Ascending aorta (tissue), 2 donors: Measurements from ENCODE around the gene CYS1. TPM values are rescaled to one million over a fixed set of nuclear protein-coding genes. Genes with fewer than 3 reads are reported as not detected.

Source experiments
- DNase-seq, 2 donors: peaks; one replicate each; pipeline ENCODE4 v3.0.0-alpha.2; 2019; ENCODE audit warnings: low spot score in 2 of 2
- H3K27ac ChIP-seq, 2 donors: fragments of 200-600 bp; sonication (generic); one replicate each; pipeline ENCODE4 v1.5.1; 2016 to 2017; ENCODE audit warnings: mild to moderate bottlenecking in 1 of 2
- H3K27me3 ChIP-seq: fragments of 200-600 bp; sonication (generic); one replicate; pipeline ENCODE4 v1.5.1; 2017
- H3K36me3 ChIP-seq, 2 donors: fragments of 200-600 bp; sonication (generic); one replicate each; pipeline ENCODE4 v1.5.1; 2016
- H3K4me1 ChIP-seq, 2 donors: fragments of 200-600 bp; sonication (generic); one replicate each; pipeline ENCODE4 v1.5.1; 2016 to 2017; ENCODE audit warnings: mild to moderate bottlenecking in 1 of 2
- H3K4me3 ChIP-seq, 2 donors: fragments of 200-600 bp; sonication (generic); one replicate each; pipeline ENCODE4 v1.5.1; 2016 to 2017; ENCODE audit warnings: mild to moderate bottlenecking in 1 of 2
- H3K9me3 ChIP-seq, 2 donors: fragments of 200-600 bp; sonication (generic); one replicate each; pipeline ENCODE4 v1.5.1; 2016
- intact Hi-C: fragments of 100-400 bp; cut with DNase I; formaldehyde crosslinking; loops from one replicate; pipeline ENCODE4 v1.15.1; 2023
- total RNA-seq: library from RNA; depleted of rRNA; stranded (reverse); fragments of >200 nt; gene quantifications from one replicate; pipeline ENCODE4 v1.1.0, GENCODE V29; 2016
- TF ChIP-seq, protein P1 (sequence below), 3 experiments: fragments of 200-600 bp in 2 of 3; fragments of 450-650 bp in 1 of 3; sonication (generic) in 2 of 3; IDR thresholded peaks; one replicate each; pipeline ENCODE4 v1.5.1; 2016 to 2019; ENCODE audit warnings: antibody characterized with exemption in 3 of 3, mild to moderate bottlenecking in 1 of 3, moderate library complexity in 1 of 3

CYS1 gene
- total RNA-seq, 1 donor from 2014 or later, result 13.8 TPM

DNA sequence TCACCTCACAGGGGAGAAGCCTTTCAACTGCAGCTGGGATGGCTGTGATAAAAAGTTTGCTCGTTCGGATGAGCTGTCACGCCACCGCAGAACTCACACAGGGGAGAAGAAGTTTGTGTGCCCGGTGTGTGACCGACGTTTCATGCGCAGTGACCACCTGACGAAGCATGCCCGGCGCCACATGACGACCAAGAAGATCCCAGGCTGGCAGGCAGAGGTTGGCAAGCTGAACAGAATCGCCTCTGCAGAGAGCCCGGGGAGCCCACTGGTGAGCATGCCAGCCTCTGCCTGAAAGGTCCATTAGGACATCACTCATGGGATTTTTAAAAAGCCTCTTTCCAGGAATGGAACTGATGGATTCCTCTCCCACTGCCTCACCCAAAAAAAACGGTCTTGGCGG, 28.0 kb downstream of the CYS1 start:
- Histone ChIP-seq H3K27ac (no peak overlapping the region), H3K36me3 (peaks cover 27 to 65% of the 10 kb centered on the region in 2 donors), H3K27me3 (no peaks in the 10 kb centered on the region), H3K4me3 (no peak overlapping the region), H3K9me3 (no peaks in the 10 kb centered on the region), H3K4me1 (peaks cover 0 to 14% of the 10 kb centered on the region in 2 donors)
- intact Hi-C loops, result no loop called here
- no peak for DNase-seq
- TF ChIP-seq, protein P1, sequence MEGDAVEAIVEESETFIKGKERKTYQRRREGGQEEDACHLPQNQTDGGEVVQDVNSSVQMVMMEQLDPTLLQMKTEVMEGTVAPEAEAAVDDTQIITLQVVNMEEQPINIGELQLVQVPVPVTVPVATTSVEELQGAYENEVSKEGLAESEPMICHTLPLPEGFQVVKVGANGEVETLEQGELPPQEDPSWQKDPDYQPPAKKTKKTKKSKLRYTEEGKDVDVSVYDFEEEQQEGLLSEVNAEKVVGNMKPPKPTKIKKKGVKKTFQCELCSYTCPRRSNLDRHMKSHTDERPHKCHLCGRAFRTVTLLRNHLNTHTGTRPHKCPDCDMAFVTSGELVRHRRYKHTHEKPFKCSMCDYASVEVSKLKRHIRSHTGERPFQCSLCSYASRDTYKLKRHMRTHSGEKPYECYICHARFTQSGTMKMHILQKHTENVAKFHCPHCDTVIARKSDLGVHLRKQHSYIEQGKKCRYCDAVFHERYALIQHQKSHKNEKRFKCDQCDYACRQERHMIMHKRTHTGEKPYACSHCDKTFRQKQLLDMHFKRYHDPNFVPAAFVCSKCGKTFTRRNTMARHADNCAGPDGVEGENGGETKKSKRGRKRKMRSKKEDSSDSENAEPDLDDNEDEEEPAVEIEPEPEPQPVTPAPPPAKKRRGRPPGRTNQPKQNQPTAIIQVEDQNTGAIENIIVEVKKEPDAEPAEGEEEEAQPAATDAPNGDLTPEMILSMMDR (IDR thresholded peaks at IDR 0.05), result no peak

DNA sequence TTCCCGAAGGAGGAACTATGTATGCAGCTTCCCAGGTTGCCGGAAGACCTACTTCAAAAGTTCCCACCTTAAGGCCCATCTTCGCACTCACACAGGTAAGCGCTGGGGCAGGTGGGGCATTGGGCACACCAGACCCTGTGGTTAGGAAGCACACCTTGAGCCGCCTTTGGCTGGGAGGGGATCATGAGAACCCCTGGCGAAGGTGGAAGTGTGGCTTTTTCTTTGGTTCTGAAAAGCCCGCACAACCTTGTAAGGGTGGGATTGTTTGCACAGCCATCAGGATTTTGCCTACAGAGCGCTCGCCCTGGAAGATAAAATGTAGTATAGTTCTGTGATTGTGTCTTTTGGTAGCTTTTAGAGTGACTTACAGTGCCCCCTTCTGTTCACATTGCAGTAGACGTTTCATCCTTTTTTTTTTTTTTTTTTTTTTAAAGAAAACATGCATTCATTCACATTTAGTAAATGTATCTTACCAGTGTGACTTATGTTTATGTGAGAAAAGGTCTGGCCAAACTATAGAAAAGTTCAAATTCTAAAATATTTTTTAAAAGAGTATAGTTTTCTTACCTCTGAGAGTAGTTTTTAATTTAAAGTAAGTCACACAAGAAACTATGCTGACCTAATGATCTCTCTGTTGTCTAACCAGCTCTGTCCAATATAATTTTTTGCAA, 31.6 kb downstream of the CYS1 start:
- no peak for DNase-seq
- intact Hi-C loops, result loop anchor here (1.0 to 10.0 kb wide), 5 partner anchors 14 to 414 kb away; partner anchors contain the start of genes HPCAL1 and YWHAQ
- H3K36me3 ChIP-seq, result peaks cover 26 to 44% of the 10 kb centered on the region in 2 donors
- peaks cover 0 to 28% of the 10 kb centered on the region in 2 donors for H3K4me1 ChIP-seq
- H3K27me3 ChIP-seq, result no peaks in the 10 kb centered on the region
- H3K27ac ChIP-seq, result peak overlapping the region in 1 of 2 donors; percentile 16
- no peak overlapping the region for H3K4me3 ChIP-seq
- no peaks in the 10 kb centered on the region for H3K9me3 ChIP-seq
- TF ChIP-seq, protein P1 (IDR thresholded peaks at IDR 0.05), result peak; percentile 36 to 70 (median 57)

DNA sequence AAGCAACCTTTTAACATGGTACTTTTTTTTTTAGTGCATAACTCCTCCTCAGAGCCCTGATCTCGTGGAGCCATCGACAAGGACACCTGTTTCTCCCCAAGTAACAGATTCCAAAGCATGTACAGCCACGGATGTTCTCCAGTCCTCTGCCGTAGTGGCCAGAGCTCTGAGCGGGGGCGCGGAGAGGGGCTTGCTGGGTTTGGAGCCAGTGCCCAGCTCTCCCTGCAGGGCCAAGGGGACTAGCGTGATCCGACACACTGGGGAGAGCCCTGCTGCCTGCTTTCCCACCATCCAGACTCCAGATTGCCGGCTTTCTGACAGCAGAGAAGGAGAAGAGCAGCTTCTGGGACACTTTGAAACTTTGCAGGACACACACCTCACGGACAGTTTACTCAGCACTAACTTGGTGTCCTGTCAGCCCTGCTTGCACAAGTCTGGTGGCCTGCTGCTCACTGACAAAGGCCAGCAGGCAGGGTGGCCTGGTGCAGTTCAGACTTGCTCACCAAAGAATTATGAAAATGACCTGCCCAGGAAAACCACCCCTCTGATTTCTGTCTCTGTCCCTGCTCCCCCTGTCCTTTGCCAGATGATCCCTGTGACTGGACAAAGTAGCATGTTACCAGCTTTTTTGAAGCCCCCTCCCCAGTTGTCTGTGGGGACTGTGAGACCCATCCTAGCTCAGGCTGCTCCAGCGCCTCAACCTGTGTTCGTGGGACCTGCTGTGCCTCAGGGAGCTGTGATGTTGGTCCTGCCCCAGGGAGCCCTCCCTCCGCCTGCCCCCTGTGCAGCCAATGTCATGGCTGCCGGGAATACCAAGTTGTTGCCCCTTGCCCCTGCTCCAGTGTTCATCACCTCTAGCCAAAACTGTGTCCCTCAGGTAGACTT, 32.4 kb downstream of the CYS1 start:
- no peak overlapping the region for H3K4me3 ChIP-seq
- peaks cover 24 to 37% of the 10 kb centered on the region in 2 donors for H3K36me3 ChIP-seq
- H3K9me3 ChIP-seq, result no peaks in the 10 kb centered on the region
- intact Hi-C loops, result loop anchor here (1.0 to 10.0 kb wide), 5 partner anchors 13 to 413 kb away; partner anchors contain the start of genes HPCAL1 and YWHAQ
- H3K4me1 ChIP-seq, result peaks cover 0 to 24% of the 10 kb centered on the region in 2 donors
- no peaks in the 10 kb centered on the region for H3K27me3 ChIP-seq
- no peak for DNase-seq
- TF ChIP-seq, protein P1 (IDR thresholded peaks at IDR 0.05), result no peak
- peak overlapping the region in 1 of 2 donors; percentile 16 for H3K27ac ChIP-seq

DNA sequence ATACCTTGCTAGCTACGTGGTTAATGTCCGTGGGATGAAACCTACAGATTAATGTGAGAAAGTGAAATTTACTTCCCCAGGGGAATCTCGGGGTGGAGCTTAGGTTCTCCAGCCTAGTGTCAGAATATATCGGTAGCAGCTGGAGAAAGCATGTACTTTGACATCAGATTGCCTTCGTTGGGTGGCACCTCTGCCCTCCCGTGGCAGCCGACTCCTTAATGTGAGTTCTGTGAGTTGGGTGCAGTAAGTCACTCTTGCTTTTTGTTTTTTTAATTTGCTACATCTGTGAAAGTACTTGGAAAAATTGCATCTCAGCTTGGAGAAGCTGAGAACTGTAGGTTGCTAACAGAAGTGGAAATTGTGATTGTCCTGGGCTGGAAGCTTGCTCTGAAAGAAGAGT, 33.3 kb downstream of the CYS1 start:
- no peak for DNase-seq
- Histone ChIP-seq H3K4me1 (peaks cover 6 to 32% of the 10 kb centered on the region in 2 donors), H3K27me3 (no peaks in the 10 kb centered on the region), H3K27ac (no peak overlapping the region), H3K4me3 (no peak overlapping the region), H3K36me3 (peaks cover 18 to 29% of the 10 kb centered on the region in 2 donors), H3K9me3 (no peaks in the 10 kb centered on the region)
- intact Hi-C loops, result loop anchor here (10.0 kb wide), 2 partner anchors 258 to 412 kb away; partner anchors contain the start of genes HPCAL1 and YWHAQ
- TF ChIP-seq, protein P1 (IDR thresholded peaks at IDR 0.05), result no peak

DNA sequence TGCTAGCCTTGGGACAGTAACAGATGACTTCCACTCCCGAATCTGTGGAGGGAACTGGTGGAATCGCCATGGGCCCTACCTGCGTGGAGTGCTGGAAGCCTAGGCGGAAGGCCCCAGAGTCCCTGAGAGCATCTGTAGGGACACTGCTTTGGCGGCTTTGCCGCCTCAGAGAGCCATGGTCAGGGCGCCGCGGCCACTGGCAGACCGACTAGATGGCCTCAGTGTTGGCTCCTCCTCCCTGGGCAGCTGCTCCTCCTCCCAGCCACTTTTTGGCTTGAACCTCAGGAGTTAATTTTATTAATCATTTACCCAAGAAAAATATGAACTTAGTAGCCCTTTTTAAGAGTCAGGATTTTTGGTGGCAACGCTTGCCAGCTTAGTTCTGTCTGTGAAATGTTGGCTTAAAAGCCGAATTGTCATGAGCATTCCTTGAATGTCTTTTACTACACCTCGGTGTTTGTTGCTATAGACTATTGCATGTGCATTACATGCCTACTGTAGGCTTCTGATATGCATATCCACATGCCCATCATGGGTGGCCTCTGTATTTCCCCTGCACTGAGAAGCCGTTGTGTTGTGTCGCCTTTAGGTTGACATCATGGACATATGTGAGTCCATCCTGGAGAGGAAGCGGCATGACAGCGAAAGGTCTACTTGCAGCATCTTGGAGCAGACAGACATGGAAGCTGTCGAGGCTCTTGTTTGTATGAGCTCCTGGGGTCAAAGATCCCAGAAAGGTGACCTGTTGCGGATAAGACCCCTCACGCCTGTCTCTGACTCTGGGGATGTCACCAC, 34.5 kb downstream of the CYS1 start:
- H3K4me1 ChIP-seq, result peaks cover 6 to 36% of the 10 kb centered on the region in 2 donors

More for the DNA sequence above, 34.5 kb downstream of the CYS1 start:
- intact Hi-C loops, result loop anchor here (10.0 kb wide), 2 partner anchors 259 to 411 kb away; partner anchors contain the start of genes HPCAL1 and YWHAQ
- Histone ChIP-seq H3K36me3 (peaks cover 17 to 20% of the 10 kb centered on the region in 2 donors), H3K27ac (peak overlapping the region; percentile 97), H3K27me3 (no peaks in the 10 kb centered on the region), H3K4me3 (peak overlapping the region in 1 of 2 donors; percentile 65), H3K9me3 (no peaks in the 10 kb centered on the region)
- DNase-seq, result no peak
- TF ChIP-seq, protein P1 (IDR thresholded peaks at IDR 0.05), result no peak
